K562 treated with DMSO at 1 percent for 4 hours (cell line): ENCODE data around the gene ACOT12. TPM values are rescaled to one million over a fixed set of nuclear protein-coding genes. Genes with fewer than 3 reads are reported as not detected.

Experiments
- total RNA-seq: library from RNA; unstranded; fragments of 300-600 nt; gene quantifications from 2 replicates; pipeline ENCODE4 v1.2.3, GENCODE V29; 2022; ENCODE audit not compliant: insufficient read depth

Gene ACOT12
- not detected in 2 replicates for total RNA-seq

GRCh38 chr5:81393783-81394718 lies at the start of gene ACOT12:
TSS of gene ACOT12 (minus strand) at chr5:81394134. CDS start at chr5:81394114, 20 bp downstream.

DNA sequence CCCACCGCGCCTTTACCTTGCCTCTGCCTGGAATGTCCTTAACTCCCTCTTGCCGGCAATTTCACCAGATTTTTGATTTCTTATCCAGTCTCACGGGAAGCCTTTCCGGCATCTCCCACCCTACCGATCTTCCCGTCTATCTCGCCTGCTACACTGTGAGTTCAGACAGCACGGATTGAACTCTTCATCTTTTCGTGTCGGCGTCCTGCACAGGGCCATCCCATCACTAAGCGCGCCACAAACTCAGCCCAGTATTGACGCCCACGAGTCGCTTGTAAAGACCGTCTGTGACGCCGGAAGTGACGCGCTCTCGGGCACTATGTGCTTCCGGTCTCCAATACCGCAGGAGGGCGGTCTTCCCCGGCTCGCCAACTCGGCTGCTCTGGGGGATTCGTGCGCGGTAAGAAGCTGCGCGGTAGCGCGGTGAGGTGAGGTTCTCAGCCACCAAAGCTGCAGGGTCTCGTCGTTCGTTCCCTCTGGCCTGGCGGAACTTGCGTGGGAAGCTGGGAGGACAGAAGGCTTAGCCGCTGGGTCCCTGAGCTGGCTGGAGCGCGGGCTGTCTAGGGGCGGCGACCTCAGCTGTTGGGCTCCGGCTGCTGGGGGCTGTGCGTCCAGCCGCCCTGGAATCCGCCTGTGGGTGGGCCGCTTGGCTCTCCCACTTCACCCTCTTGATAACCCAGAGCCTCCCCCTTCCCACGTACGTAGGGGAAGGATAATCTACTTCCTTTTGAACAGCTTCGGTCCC lies 92.5 kb downstream of the ACOT12 start, which contains the start of gene ZCCHC9:
ZCCHC9 (plus strand) TSS at position 317 of the 745 bp plus-strand sequence. CDS start 3,171 bp downstream, outside the sequence.

Other genes starting within 250 kb of the ACOT12 start
- not detected in 2 replicates for gene CKMT2, start 160.8 kb downstream of the ACOT12 start, total RNA-seq
- gene ZCCHC9, start 92.5 kb downstream of the ACOT12 start, total RNA-seq = 38.8 and 43.9 TPM in 2 replicates